IMR-90 (cell line): Measurements from ENCODE around the gene RAPGEF5. TPM values are rescaled to one million over a fixed set of nuclear protein-coding genes. Genes with fewer than 3 reads are reported as not detected.

Experiments used
- ATAC-seq: fragments of 200-7000 bp; cut with Tn5 transposase; 2 replicates; pipeline ENCODE4 v1.9.1; 2020; ENCODE audit warnings: low read depth, mild to moderate bottlenecking, moderate library complexity
- BruUV-seq: library from RNA; stranded (reverse); fragments of 400-500 nt; replicated peaks from 2 replicates; lab custom pipeline; 2021; lab: Mats Ljungman, UMichigan
- CTCF ChIA-PET: fragments of 300-600 bp; formaldehyde crosslinking; extraction: SDS; loops from one replicate; lab custom pipeline; 2021; ENCODE audit warnings: antibody characterized with exemption; lab: Yijun Ruan, JAX
- POLR2A ChIA-PET: fragments of 300-600 bp; sonication (Branson Sonifier 250); formaldehyde crosslinking; loops from one replicate; lab custom pipeline; 2022; ENCODE audit warnings: antibody characterized with exemption; ENCODE audit not compliant: unreplicated experiment; lab: Charles Lee
- DNase-seq: peaks from one replicate; pipeline ENCODE4 v3.0.0; 2013
- H2AFZ ChIP-seq: replicated peaks from 2 replicates; pipeline ENCODE3; 2013; ENCODE audit warnings: low read length, mild to moderate bottlenecking; ENCODE audit not compliant: poor library complexity
- H2AK5ac ChIP-seq: 2 replicates; pipeline ENCODE4 v1.6.1; 2013; ENCODE audit warnings: low read depth, low read length, inconsistent platforms
- H2AK9ac ChIP-seq: replicated peaks from 2 replicates; pipeline ENCODE3; 2013; ENCODE audit warnings: mild to moderate bottlenecking, low read depth, low read length, moderate library complexity; ENCODE audit not compliant: poor library complexity
- H2BK120ac ChIP-seq: 2 replicates; pipeline ENCODE4 v1.6.1; 2013; ENCODE audit warnings: low read depth, low read length, inconsistent platforms
- H2BK15ac ChIP-seq: 3 replicates; pipeline ENCODE4 v1.6.1; 2013; ENCODE audit warnings: low read depth, low read length, inconsistent platforms
- H2BK20ac ChIP-seq: 2 replicates; pipeline ENCODE4 v1.6.1; 2013; ENCODE audit warnings: low read depth, mild to moderate bottlenecking, inconsistent platforms, low read length, moderate library complexity
- H2BK5ac ChIP-seq: 2 replicates; pipeline ENCODE4 v1.6.1; 2013; ENCODE audit warnings: mild to moderate bottlenecking, low read depth, low read length, inconsistent platforms; ENCODE audit not compliant: poor library complexity, severe bottlenecking
- H3K14ac ChIP-seq: replicated peaks from 2 replicates; pipeline ENCODE4 v1.6.1; 2013; ENCODE audit warnings: low read depth, low read length, inconsistent platforms
- H3K18ac ChIP-seq: 2 replicates; pipeline ENCODE4 v1.6.1; 2013; ENCODE audit warnings: low read depth, low read length, control low read depth
- H3K23ac ChIP-seq: 2 replicates; pipeline ENCODE4 v1.6.1; 2013; ENCODE audit warnings: low read depth, low read length, inconsistent platforms
- H3K27ac ChIP-seq: 2 replicates; pipeline ENCODE4 v1.5.1; 2013; ENCODE audit warnings: mild to moderate bottlenecking, control low read depth, low read length; ENCODE audit not compliant: insufficient read depth
- H3K27me3 ChIP-seq: 2 replicates; pipeline ENCODE4 v1.6.1; 2013; ENCODE audit warnings: low read length; ENCODE audit not compliant: control insufficient read depth, insufficient read depth
- H3K36me3 ChIP-seq: 2 replicates; pipeline ENCODE4 v1.6.1; 2013; ENCODE audit warnings: low read length, mixed read lengths; ENCODE audit not compliant: control insufficient read depth, insufficient read depth
- H3K4ac ChIP-seq: 2 replicates; pipeline ENCODE4 v1.6.1; 2013; ENCODE audit warnings: low read depth, low read length, inconsistent platforms
- H3K4me1 ChIP-seq: 2 replicates; pipeline ENCODE4 v1.6.1; 2013; ENCODE audit warnings: low read length, mixed read lengths; ENCODE audit not compliant: control insufficient read depth, insufficient read depth
- H3K4me2 ChIP-seq: 2 replicates; pipeline ENCODE4 v1.6.1; 2013; ENCODE audit warnings: low read depth, mild to moderate bottlenecking, control low read depth, low read length, moderate library complexity
- H3K4me3 ChIP-seq: 2 replicates; pipeline ENCODE4 v1.5.1; 2013; ENCODE audit warnings: low read depth, mild to moderate bottlenecking, control low read depth, low read length, moderate library complexity; ENCODE audit not compliant: insufficient read depth
- H3K56ac ChIP-seq: 2 replicates; pipeline ENCODE4 v1.6.1; 2013; ENCODE audit warnings: low read length, inconsistent platforms; ENCODE audit not compliant: insufficient read depth; ENCODE audit errors: extremely low read depth
- H3K79me1 ChIP-seq, 2 experiments: 2 replicates each; pipeline ENCODE4 v1.6.1; 2013; ENCODE audit warnings: low read length in 2 of 2, inconsistent platforms in 1 of 2, low read depth in 1 of 2
- H3K9ac ChIP-seq: 2 replicates; pipeline ENCODE4 v1.6.1; 2013; ENCODE audit warnings: low read depth, low read length, control low read depth
- H3K9me1 ChIP-seq: 2 replicates; pipeline ENCODE4 v1.6.1; 2013; ENCODE audit warnings: low read length, inconsistent platforms; ENCODE audit not compliant: insufficient read depth
- H3K9me3 ChIP-seq: 2 replicates; pipeline ENCODE4 v1.6.1; 2013; ENCODE audit warnings: low read length; ENCODE audit not compliant: control insufficient read depth, insufficient read depth
- H4K20me1 ChIP-seq: 2 replicates; pipeline ENCODE4 v1.6.1; 2013; ENCODE audit warnings: low read length, inconsistent platforms; ENCODE audit not compliant: insufficient read depth
- H4K5ac ChIP-seq: 2 replicates; pipeline ENCODE4 v1.6.1; 2013; ENCODE audit warnings: mild to moderate bottlenecking, low read depth, low read length, control low read depth
- H4K8ac ChIP-seq, 2 experiments: 2 replicates each; pipeline ENCODE4 v1.6.1; 2013; ENCODE audit warnings: low read depth in 2 of 2, low read length in 2 of 2, control low read depth in 1 of 2, inconsistent platforms in 1 of 2
- H4K91ac ChIP-seq: 2 replicates; pipeline ENCODE4 v1.6.1; 2013; ENCODE audit warnings: low read depth, low read length, inconsistent platforms; ENCODE audit not compliant: insufficient read depth
- BHLHE40 ChIP-seq: fragments of 150-350 bp; IDR thresholded peaks from 2 replicates; pipeline ENCODE4 v1.6.1; 2016; ENCODE audit warnings: mild to moderate bottlenecking, low read depth, low read length
- CEBPB ChIP-seq: IDR thresholded peaks from 2 replicates; pipeline ENCODE4 v1.6.1; 2012; ENCODE audit warnings: low read depth, low read length, improper control_type of control experiment
- CHD1 ChIP-seq: IDR thresholded peaks from 2 replicates; pipeline ENCODE4 v1.6.1; 2012; ENCODE audit warnings: low read depth, low read length, improper control_type of control experiment
- FOS ChIP-seq: fragments of 150-350 bp; IDR thresholded peaks from 2 replicates; pipeline ENCODE4 v1.6.1; 2016; ENCODE audit warnings: low read depth, low read length
- MAFK ChIP-seq: IDR thresholded peaks from 2 replicates; pipeline ENCODE4 v1.6.1; 2012; ENCODE audit warnings: low read depth, low read length, improper control_type of control experiment
- MAZ ChIP-seq: IDR thresholded peaks from 2 replicates; pipeline ENCODE4 v1.6.1; 2012; ENCODE audit warnings: low read depth, mild to moderate bottlenecking, low read length, improper control_type of control experiment, moderate library complexity, borderline replicate concordance
- MXI1 ChIP-seq: IDR thresholded peaks from 2 replicates; pipeline ENCODE4 v1.6.1; 2012; ENCODE audit warnings: low read depth, mild to moderate bottlenecking, low read length, moderate library complexity, borderline replicate concordance
- NFE2L2 ChIP-seq: fragments of 150-350 bp; IDR thresholded peaks from 2 replicates; pipeline ENCODE4 v1.6.1; 2016; ENCODE audit warnings: low read depth, mild to moderate bottlenecking, low read length
- POLR2A ChIP-seq: IDR thresholded peaks from 2 replicates; pipeline ENCODE4 v1.6.1; 2012; ENCODE audit warnings: mild to moderate bottlenecking, low read depth, low read length
- RAD21 ChIP-seq: IDR thresholded peaks from 2 replicates; pipeline ENCODE4 v1.6.1; 2012; ENCODE audit warnings: low read length, improper control_type of control experiment
- RCOR1 ChIP-seq: IDR thresholded peaks from 2 replicates; pipeline ENCODE4 v1.6.1; 2012; ENCODE audit warnings: mild to moderate bottlenecking, low read length, improper control_type of control experiment; ENCODE audit not compliant: insufficient replicate concordance
- RFX5 ChIP-seq: IDR thresholded peaks from 2 replicates; pipeline ENCODE4 v1.8.0; 2012; ENCODE audit warnings: low read depth, mild to moderate bottlenecking, low read length, moderate library complexity
- SMC3 ChIP-seq: fragments of 150-350 bp; IDR thresholded peaks from 2 replicates; pipeline ENCODE4 v1.6.1; 2016; ENCODE audit warnings: low read depth, mild to moderate bottlenecking, antibody characterized with exemption, low read length, moderate library complexity
- WGBS, 2 experiments: methylation state at CpG; one replicate each; pipeline versions ENCODE4 v1.1.5 to v1.1.7; 2013; ENCODE audit warnings: missing lambda C conversion rate in 2 of 2; ENCODE audit not compliant: insufficient read length in 1 of 2; ENCODE audit errors: extremely low coverage in 2 of 2; 5-methylcytosine and 5-hydroxymethylcytosine counted together
- dilution Hi-C: fragments of 300-500 bp; cut with HindIII; formaldehyde crosslinking; loops from one replicate; pipeline ENCODE4 v1.14.3; 2018; ENCODE audit warnings: low sequenced_read_pairs; ENCODE audit not compliant: unreplicated experiment
- in situ Hi-C: fragments of 300-500 bp; cut with MboI; formaldehyde crosslinking; loops from 3 replicates; pipeline ENCODE4 v1.14.3; 2019; ENCODE audit warnings: low sequenced_read_pairs, inconsistent platforms, mixed read lengths
- intact Hi-C: fragments of 100-400 bp; cut with micrococcal nuclease; formaldehyde crosslinking; loops from 2 replicates; pipeline ENCODE4 v1.10.0; 2022
- polyA plus RNA-seq, 3 experiments: library from polyadenylated mRNA; depleted of rRNA; stranded (reverse); fragments of >200 nt; gene quantifications; 2 replicates each; pipeline ENCODE4 v1.2.3, GENCODE V29; 2012; ENCODE audit warnings: low replicate concordance in 1 of 3
- total RNA-seq: library from RNA; depleted of rRNA; stranded (reverse); fragments of >200 nt; gene quantifications from 2 replicates; pipeline ENCODE4 v1.2.3, GENCODE V29; 2012
- TF ChIP-seq, protein P1 (sequence below): fragments of 150-350 bp; IDR thresholded peaks from 2 replicates; pipeline ENCODE4 v1.6.1; 2016; ENCODE audit warnings: low read depth, mild to moderate bottlenecking, low read length, moderate library complexity, borderline replicate concordance
- TF ChIP-seq, protein P2 (sequence below): fragments of 150-350 bp; IDR thresholded peaks from 2 replicates; pipeline ENCODE4 v1.6.1; 2017; ENCODE audit warnings: mild to moderate bottlenecking, antibody characterized with exemption, low read length, low read depth
- TF ChIP-seq, protein P3 (sequence below): conservative IDR thresholded peaks from 2 replicates; pipeline ENCODE4 v1.5.1; 2012; ENCODE audit warnings: mild to moderate bottlenecking, low read depth, low read length, improper control_type of control experiment

The RAPGEF5 gene
- total and polyA plus RNA-seq, 2 of the 4 experiments (the other 2 are of a cell fraction), result 0.05 to 0.18 TPM

DNA sequence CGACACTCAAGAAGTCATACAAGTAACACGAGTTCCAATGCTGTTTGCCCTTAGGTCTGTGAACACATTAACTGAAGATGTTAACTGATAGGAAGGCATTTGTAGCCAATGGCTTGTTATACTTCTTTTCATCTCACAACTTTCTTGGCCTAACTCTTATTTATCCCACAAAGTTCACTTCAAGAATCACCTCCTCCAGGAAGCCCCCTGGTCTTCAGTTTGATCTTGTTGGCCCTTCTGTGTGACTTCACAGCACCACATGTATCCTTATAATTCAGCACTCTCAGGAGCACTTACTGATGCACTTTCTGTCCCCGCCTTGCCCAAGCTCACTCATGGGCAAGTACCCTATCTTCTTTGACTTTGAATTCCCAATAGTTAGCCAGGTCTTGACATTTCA lies 159.6 kb downstream of the RAPGEF5 start:
- TF ChIP-seq FOS (no peak), MXI1 (no peak), CHD1 (no peak), SMC3 (no peak), RCOR1 (no peak), NFE2L2 (no peak), BHLHE40 (no peak), MAZ (no peak), RAD21 (no peak), POLR2A (no peak), MAFK (no peak), CEBPB (no peak), RFX5 (no peak)
- TF ChIP-seq, protein P1, sequence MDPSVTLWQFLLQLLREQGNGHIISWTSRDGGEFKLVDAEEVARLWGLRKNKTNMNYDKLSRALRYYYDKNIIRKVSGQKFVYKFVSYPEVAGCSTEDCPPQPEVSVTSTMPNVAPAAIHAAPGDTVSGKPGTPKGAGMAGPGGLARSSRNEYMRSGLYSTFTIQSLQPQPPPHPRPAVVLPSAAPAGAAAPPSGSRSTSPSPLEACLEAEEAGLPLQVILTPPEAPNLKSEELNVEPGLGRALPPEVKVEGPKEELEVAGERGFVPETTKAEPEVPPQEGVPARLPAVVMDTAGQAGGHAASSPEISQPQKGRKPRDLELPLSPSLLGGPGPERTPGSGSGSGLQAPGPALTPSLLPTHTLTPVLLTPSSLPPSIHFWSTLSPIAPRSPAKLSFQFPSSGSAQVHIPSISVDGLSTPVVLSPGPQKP, result no peak
- TF ChIP-seq, protein P2, sequence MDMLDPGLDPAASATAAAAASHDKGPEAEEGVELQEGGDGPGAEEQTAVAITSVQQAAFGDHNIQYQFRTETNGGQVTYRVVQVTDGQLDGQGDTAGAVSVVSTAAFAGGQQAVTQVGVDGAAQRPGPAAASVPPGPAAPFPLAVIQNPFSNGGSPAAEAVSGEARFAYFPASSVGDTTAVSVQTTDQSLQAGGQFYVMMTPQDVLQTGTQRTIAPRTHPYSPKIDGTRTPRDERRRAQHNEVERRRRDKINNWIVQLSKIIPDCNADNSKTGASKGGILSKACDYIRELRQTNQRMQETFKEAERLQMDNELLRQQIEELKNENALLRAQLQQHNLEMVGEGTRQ, result no peak
- TF ChIP-seq, protein P3, sequence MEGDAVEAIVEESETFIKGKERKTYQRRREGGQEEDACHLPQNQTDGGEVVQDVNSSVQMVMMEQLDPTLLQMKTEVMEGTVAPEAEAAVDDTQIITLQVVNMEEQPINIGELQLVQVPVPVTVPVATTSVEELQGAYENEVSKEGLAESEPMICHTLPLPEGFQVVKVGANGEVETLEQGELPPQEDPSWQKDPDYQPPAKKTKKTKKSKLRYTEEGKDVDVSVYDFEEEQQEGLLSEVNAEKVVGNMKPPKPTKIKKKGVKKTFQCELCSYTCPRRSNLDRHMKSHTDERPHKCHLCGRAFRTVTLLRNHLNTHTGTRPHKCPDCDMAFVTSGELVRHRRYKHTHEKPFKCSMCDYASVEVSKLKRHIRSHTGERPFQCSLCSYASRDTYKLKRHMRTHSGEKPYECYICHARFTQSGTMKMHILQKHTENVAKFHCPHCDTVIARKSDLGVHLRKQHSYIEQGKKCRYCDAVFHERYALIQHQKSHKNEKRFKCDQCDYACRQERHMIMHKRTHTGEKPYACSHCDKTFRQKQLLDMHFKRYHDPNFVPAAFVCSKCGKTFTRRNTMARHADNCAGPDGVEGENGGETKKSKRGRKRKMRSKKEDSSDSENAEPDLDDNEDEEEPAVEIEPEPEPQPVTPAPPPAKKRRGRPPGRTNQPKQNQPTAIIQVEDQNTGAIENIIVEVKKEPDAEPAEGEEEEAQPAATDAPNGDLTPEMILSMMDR, result no peak
- Histone ChIP-seq H3K27me3 (peaks cover 5% of the 10 kb centered on the region), H2BK20ac (no peak overlapping the region), H3K4me2 (no peak overlapping the region), H3K9me3 (no peaks in the 10 kb centered on the region), H3K4ac (no peak overlapping the region), H3K27ac (no peak overlapping the region), H3K4me1 (no peaks in the 10 kb centered on the region), H3K79me1 (no peaks in the 10 kb centered on the region), H2AFZ (no peak overlapping the region), H2BK120ac (no peak overlapping the region), H3K9me1 (no peaks in the 10 kb centered on the region), H4K91ac (no peak overlapping the region), H3K9ac (no peak overlapping the region), H3K56ac (no peak overlapping the region), H3K18ac (no peak overlapping the region), H3K4me3 (no peak overlapping the region), H4K20me1 (no peaks in the 10 kb centered on the region), H3K23ac (no peak overlapping the region), H3K36me3 (no peaks in the 10 kb centered on the region), H2BK15ac (no peak overlapping the region), H2AK5ac (no peak overlapping the region), H4K8ac (no peak overlapping the region), H4K5ac (no peak overlapping the region), H2BK5ac (no peak overlapping the region), H3K14ac (no peak overlapping the region), H2AK9ac (no peak overlapping the region)
- CTCF ChIA-PET, result no interaction called here
- no peak for DNase-seq
- in situ Hi-C loops, result no loop called here
- BruUV-seq, result no TSS peak
- ATAC-seq, result no peak
- dilution Hi-C loops, result no loop called here
- POLR2A ChIA-PET, result no interaction called here
- intact Hi-C loops, result no loop called here
- WGBS, 2 experiments, result no CpG with 5 or more reads among the region's 3 CpGs
